ENCODE data around the gene NAPEPLD.
"Not testable (repeated sequence)": the region's sequence is repeated elsewhere in the genome, so short reads cannot be mapped to it uniquely, and the experiment has no call there.

The NAPEPLD gene

DNA sequence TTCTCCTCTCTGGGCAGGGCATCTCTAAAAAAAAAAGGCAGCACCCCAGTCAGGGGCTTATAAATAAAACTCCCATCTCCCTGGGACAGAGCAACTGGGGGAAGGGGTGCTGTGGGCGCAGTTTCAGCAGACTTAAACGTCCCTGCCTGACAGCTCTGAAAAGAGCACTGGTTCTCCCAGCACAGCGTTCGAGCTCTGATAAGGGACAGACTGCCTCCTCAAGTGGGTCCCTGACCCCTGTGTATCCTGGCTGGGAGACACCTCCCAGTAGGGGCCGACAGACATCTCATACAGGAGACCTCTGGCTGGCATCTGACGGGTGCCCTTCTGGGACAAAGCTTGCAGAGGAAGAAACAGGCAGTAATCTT, 42.2 kb downstream of the NAPEPLD start:
- not testable (repeated sequence) for H3K36me3 ChIP-seq (ENCODE audit: insufficient read depth, low read length); H3K9ac ChIP-seq (ENCODE audit: low read depth, low read length); H3K9me3 ChIP-seq (ENCODE audit: control insufficient read depth, insufficient read depth, low read length); H3K4me1 ChIP-seq (ENCODE audit: insufficient read depth, low read length)

- Histone ChIP-seq H3K4me1 (ENCODE audit: insufficient read depth, low read length) (peaks cover 5% of the 10 kb centered on the region), H3K36me3 (ENCODE audit: insufficient read depth, low read length) (no peaks in the 10 kb centered on the region), H3K9ac (ENCODE audit: low read depth, low read length) (no peak overlapping the region), H3K9me3 (ENCODE audit: control insufficient read depth, insufficient read depth, low read length) (no peaks in the 10 kb centered on the region)
These were observed 42.7 kb downstream of the NAPEPLD start for GRCh38 chr7:103106005-103106702.

DNA sequence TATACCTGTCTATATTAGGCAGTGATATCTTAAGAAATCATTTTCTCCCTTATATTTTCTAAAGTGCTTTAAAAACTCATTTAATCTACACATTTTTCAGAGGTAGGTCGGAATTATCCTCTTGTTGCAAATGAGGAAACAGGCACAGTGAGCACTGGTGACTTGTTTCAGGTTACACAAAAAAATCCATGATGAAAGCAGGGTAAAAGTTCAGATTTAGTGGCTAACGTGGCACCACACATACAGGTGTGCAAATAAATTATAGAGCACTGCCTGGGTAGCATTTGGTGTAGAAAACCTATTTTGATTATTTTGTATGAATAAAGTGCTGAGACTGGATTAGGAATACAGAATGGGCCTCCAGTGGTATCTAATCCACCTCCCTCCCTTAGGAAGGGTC, 47.4 kb downstream of the NAPEPLD start:
- Histone ChIP-seq H3K9ac (ENCODE audit: low read depth, low read length) (no peak overlapping the region), H3K36me3 (ENCODE audit: insufficient read depth, low read length) (no peaks in the 10 kb centered on the region; the same call in 1 of the 2 replicates), H3K9me3 (ENCODE audit: control insufficient read depth, insufficient read depth, low read length) (no peaks in the 10 kb centered on the region), H3K4me1 (ENCODE audit: insufficient read depth, low read length) (peaks cover 5% of the 10 kb centered on the region)

DNA sequence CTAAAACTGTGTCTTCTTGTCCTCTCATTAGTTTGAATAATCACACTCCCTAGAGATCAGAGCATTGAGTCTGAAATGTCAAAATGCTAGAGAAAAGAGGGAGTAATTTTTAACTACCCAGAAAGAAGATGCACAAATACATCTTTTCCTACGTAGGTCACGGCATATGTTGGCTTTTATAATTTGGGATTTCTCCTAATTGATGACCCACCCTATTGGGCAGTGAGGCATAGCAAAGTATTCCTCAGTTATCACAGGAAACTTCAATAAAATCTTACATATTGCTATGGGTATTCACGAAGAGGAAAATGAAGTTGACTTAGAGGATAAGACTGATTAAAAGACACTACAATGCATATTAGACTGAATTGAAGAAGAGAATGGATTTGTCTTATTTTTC, 48.6 kb downstream of the NAPEPLD start:
- Histone ChIP-seq H3K9ac (ENCODE audit: low read depth, low read length) (no peak overlapping the region), H3K9me3 (ENCODE audit: control insufficient read depth, insufficient read depth, low read length) (no peaks in the 10 kb centered on the region), H3K4me1 (ENCODE audit: insufficient read depth, low read length) (no peaks in the 10 kb centered on the region), H3K36me3 (ENCODE audit: insufficient read depth, low read length) (no peaks in the 10 kb centered on the region; the same call in 1 of the 2 replicates)

GRCh38 chr7:103097041-103097440, 51.9 kb downstream of the NAPEPLD start:
- no peaks in the 10 kb centered on the region for H3K9me3 ChIP-seq (ENCODE audit: control insufficient read depth, insufficient read depth, low read length)
- H3K4me1 ChIP-seq (ENCODE audit: insufficient read depth, low read length): no peaks in the 10 kb centered on the region
- H3K9ac ChIP-seq (ENCODE audit: low read depth, low read length): no peak overlapping the region
- no peaks in the 10 kb centered on the region; the same call in 1 of the 2 replicates for H3K36me3 ChIP-seq (ENCODE audit: insufficient read depth, low read length)

- H3K9me3 ChIP-seq (ENCODE audit: control insufficient read depth, insufficient read depth, low read length); H3K9ac ChIP-seq (ENCODE audit: low read depth, low read length); H3K36me3 ChIP-seq (ENCODE audit: insufficient read depth, low read length); H3K4me1 ChIP-seq (ENCODE audit: insufficient read depth, low read length): not testable (repeated sequence)
These were observed 53.3 kb downstream of the NAPEPLD start for GRCh38 chr7:103095558-103095957.

DNA sequence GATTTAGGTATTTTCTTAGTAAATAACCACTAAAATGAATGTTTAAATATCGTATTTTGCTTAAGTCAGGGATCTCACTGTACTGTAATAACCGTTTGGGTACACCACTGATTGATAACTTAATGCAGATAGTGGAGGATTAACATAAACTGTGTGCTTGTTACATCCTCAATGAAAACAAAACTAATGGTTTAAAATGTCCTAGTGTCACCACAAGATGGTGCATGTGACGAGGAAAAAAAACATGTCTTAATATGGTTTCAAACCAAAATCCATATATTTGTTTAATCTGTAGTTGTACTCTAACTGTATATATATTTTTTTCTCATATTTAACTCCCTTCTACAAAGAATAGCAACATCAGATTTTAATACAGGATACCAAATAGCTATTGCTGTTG, 54.8 kb downstream of the NAPEPLD start:
- Histone ChIP-seq H3K4me1 (ENCODE audit: insufficient read depth, low read length) (no peaks in the 10 kb centered on the region), H3K9ac (ENCODE audit: low read depth, low read length) (no peak overlapping the region), H3K36me3 (ENCODE audit: insufficient read depth, low read length) (no peaks in the 10 kb centered on the region; the same call in 1 of the 2 replicates), H3K9me3 (ENCODE audit: control insufficient read depth, insufficient read depth, low read length) (no peaks in the 10 kb centered on the region)

DNA sequence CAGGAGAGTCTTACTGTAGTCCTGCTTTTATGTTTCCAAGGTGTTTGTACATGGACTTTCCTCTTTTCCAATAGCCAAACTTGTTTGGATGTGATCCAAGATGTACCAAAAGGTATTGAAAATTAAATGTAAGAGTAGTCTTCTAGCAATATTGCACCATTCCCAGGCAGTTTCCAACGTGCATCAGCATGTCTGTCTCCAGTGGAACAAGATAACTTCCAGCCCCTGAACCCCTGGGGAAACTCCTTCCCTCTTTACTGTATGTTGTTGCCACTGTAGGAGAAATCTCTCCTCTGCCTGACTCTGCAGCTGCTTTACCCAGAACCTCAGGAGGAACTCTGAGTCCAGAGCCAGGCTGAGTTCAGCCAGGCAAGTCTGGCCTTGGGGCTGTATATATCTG, 55.5 kb downstream of the NAPEPLD start:
- H3K9ac ChIP-seq (ENCODE audit: low read depth, low read length): no peak overlapping the region
- H3K4me1 ChIP-seq (ENCODE audit: insufficient read depth, low read length): no peaks in the 10 kb centered on the region
- H3K9me3 ChIP-seq (ENCODE audit: control insufficient read depth, insufficient read depth, low read length): no peaks in the 10 kb centered on the region
- H3K36me3 ChIP-seq (ENCODE audit: insufficient read depth, low read length): no peaks in the 10 kb centered on the region; the same call in 1 of the 2 replicates

GRCh38 chr7:103092321-103092720, 56.6 kb downstream of the NAPEPLD start:
- H3K36me3 ChIP-seq (ENCODE audit: insufficient read depth, low read length); H3K4me1 ChIP-seq (ENCODE audit: insufficient read depth, low read length); H3K9me3 ChIP-seq (ENCODE audit: control insufficient read depth, insufficient read depth, low read length); H3K9ac ChIP-seq (ENCODE audit: low read depth, low read length): not testable (repeated sequence)

DNA sequence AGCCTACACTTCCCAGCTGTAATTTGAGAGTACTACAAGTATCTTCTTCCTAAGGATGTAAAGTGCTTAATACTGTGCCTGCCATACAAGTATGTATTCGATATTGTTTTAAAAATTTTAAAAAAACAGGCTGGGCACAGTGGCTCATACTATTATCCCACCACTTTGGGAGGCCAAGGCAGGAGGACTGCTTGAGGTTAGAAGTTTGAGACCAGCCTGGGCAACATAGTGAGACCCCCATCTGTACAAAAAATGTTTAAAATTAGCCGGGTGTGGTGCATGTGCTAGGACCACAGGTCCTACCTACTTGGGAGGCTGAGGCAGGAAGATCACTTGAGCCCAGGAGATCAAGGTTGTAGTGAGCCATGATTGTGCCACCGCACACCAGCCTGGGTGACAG, 65.7 kb downstream of the NAPEPLD start:
- H3K9me3 ChIP-seq (ENCODE audit: control insufficient read depth, insufficient read depth, low read length): no peaks in the 10 kb centered on the region
- no peaks in the 10 kb centered on the region for H3K4me1 ChIP-seq (ENCODE audit: insufficient read depth, low read length)
- no peaks in the 10 kb centered on the region; the same call in 1 of the 2 replicates for H3K36me3 ChIP-seq (ENCODE audit: insufficient read depth, low read length)
- no peak overlapping the region for H3K9ac ChIP-seq (ENCODE audit: low read depth, low read length)

DNA sequence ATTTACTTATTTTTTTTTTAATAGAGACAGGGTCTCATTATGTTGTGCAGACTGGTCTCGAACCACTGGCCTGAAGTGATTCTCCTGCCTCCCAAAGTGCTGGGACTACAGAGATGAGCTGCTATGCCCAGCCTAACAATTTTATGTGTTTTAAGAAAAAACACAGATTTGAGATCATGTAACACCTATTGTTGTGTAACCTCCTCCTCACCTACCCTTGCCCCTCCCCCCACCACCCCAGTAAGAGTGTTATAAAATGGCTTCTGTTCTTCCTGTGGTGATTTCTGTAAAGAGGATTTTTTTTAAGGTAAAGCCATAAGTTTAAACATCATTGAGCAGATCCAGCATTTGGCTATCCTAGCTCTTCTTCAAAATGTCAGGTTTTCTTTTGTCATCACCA, 66.4 kb downstream of the NAPEPLD start:
- H3K4me1 ChIP-seq (ENCODE audit: insufficient read depth, low read length): no peaks in the 10 kb centered on the region
- H3K9ac ChIP-seq (ENCODE audit: low read depth, low read length): no peak overlapping the region
- H3K9me3 ChIP-seq (ENCODE audit: control insufficient read depth, insufficient read depth, low read length): no peaks in the 10 kb centered on the region
- H3K36me3 ChIP-seq (ENCODE audit: insufficient read depth, low read length): no peaks in the 10 kb centered on the region; the same call in 1 of the 2 replicates

- H3K36me3 ChIP-seq (ENCODE audit: insufficient read depth, low read length): no peaks in the 10 kb centered on the region
- no peaks in the 10 kb centered on the region for H3K4me1 ChIP-seq (ENCODE audit: insufficient read depth, low read length)
These were observed 68.0 kb downstream of the NAPEPLD start for GRCh38 chr7:103080923-103081322.

DNA sequence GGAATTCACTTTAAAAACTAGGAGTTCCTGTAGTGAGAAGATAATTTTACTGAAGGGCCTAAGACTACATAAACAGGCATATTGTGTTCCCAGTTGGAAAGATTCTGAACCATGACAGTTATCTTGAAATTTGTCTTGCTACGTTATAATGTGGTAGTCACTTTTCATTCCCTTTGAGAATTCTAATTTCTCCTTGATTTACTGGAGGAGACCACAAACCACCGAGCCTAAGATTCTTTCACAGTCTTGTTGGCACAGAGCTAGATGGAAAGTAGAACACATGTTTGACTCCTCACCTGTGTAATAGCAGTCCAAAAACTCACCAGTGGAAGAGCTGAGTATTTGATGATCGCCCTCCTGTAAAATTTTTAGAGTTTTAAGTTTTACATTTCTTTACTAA, 69.1 kb downstream of the NAPEPLD start:
- no peaks in the 10 kb centered on the region for H3K9me3 ChIP-seq (ENCODE audit: control insufficient read depth, insufficient read depth, low read length)
- H3K4me1 ChIP-seq (ENCODE audit: insufficient read depth, low read length): no peaks in the 10 kb centered on the region
- H3K36me3 ChIP-seq (ENCODE audit: insufficient read depth, low read length): no peaks in the 10 kb centered on the region
- no peak overlapping the region for H3K9ac ChIP-seq (ENCODE audit: low read depth, low read length)

More at GRCh38 chr7:103080923-103081322, 68.0 kb downstream of the NAPEPLD start:
- Histone ChIP-seq H3K9ac (ENCODE audit: low read depth, low read length) (no peak overlapping the region), H3K9me3 (ENCODE audit: control insufficient read depth, insufficient read depth, low read length) (no peaks in the 10 kb centered on the region)

GRCh38 chr7:103078226-103078625, 70.7 kb downstream of the NAPEPLD start:
- not testable (repeated sequence) for H3K9me3 ChIP-seq (ENCODE audit: control insufficient read depth, insufficient read depth, low read length); H3K36me3 ChIP-seq (ENCODE audit: insufficient read depth, low read length); H3K9ac ChIP-seq (ENCODE audit: low read depth, low read length); H3K4me1 ChIP-seq (ENCODE audit: insufficient read depth, low read length)

DNA sequence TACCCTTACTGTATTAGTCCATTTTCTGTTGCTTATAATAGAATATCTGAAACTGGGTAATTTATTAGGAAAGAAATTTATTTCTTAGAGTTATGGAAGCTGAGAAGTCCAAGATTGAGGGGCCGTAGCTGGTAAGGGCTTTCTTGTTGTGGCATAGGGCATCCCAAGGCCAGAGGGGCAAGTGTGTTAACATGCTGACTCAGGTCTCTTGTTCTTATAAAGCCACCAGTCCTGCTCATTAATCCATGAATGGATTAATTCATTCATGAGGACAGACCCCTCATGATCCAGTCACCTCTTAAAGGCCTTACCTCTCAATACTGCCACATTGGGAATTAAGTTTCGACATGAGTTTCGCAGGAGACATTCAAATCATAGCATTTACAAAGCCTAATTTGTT, 71.6 kb downstream of the NAPEPLD start:
- H3K9me3 ChIP-seq (ENCODE audit: control insufficient read depth, insufficient read depth, low read length): no peaks in the 10 kb centered on the region
- H3K36me3 ChIP-seq (ENCODE audit: insufficient read depth, low read length): no peaks in the 10 kb centered on the region
- H3K4me1 ChIP-seq (ENCODE audit: insufficient read depth, low read length): no peaks in the 10 kb centered on the region
- H3K9ac ChIP-seq (ENCODE audit: low read depth, low read length): no peak overlapping the region

DNA sequence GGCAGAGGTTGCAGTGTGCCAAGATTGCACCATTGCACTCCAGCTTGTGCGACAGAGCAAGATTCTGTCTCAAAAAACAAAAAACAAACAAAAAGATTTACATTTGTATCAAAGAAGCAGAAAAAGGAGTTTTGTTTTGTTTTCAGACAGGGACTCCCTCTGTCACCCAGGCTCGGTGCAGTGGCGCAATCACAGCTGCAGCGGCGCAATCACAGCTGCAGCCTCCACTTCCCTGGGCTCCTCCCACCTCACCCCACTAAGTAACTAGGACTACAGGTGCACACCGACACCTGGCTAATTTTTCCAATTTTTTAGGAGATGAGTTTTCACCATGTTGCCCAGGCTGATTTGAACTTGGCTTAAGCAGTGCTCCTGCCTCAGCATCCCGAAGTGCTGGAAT, 72.1 kb downstream of the NAPEPLD start:
- H3K36me3 ChIP-seq (ENCODE audit: insufficient read depth, low read length): no peaks in the 10 kb centered on the region
- no peaks in the 10 kb centered on the region for H3K9me3 ChIP-seq (ENCODE audit: control insufficient read depth, insufficient read depth, low read length)
- H3K9ac ChIP-seq (ENCODE audit: low read depth, low read length): no peak overlapping the region
- H3K4me1 ChIP-seq (ENCODE audit: insufficient read depth, low read length): no peaks in the 10 kb centered on the region
